NCI-H526 treated with DMSO at 0.1 percent for 48 hours (cell line): ENCODE results near the gene CTDSP2.
"Not testable (repeated sequence)": the region's sequence is repeated elsewhere in the genome, so short reads cannot be mapped to it uniquely, and the experiment has no call there.

Experiments
- DNase-seq: peaks from one replicate; lab custom pipeline; 2025; lab: John Stamatoyannopoulos, UW

The CTDSP2 gene

GRCh38 chr12:57781801-57782200 lies 64.7 kb downstream of the CTDSP2 start:
- DNase-seq: no peak

DNA sequence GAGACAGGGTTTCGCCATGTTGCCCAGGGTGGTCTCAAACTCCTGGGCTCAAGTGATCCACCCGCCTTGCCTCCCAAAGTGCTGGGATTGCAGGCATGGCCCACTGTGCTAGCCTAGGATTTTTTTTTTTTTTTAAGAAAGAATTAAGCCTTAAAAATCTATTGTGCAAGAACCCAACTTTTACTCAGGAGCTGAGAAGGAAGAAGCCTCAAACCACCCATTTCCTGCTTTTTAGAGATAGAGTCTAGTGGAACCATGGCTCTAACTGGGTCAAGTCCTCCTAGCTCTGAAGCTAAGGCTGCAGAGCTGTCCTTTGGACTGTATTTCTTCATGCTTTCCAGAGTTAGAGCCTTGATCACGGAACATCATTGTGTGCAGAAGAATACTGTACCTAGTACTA lies 65.3 kb downstream of the CTDSP2 start:
- no peak for DNase-seq

- DNase-seq: no peak
Observed at GRCh38 chr12:57780284-57780897, 66.1 kb downstream of the CTDSP2 start.

- no peak for DNase-seq
Observed at GRCh38 chr12:57779736-57780135, 66.8 kb downstream of the CTDSP2 start.

GRCh38 chr12:57777911-57778310 lies 68.6 kb downstream of the CTDSP2 start:
- DNase-seq: no peak

DNA sequence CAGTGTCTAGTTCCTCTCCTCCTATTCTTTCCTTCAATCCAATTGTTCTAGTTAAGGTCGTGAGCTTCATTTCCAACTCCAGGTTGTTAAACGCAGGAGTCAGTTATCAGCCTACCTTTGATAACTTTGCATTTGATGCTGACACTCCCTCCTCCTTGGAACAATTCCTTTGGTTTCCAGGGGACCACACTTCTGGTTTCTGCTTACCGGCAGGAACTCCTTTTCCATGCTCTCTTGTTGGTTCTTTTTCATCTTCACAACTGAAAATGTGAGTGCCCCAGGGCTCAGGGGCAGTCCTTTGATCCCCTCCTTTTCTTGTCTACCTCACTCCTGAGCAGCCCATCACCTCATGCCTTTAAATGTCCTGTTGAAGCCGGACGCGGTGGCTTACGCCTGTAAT lies 69.2 kb downstream of the CTDSP2 start:
- DNase-seq: no peak

DNA sequence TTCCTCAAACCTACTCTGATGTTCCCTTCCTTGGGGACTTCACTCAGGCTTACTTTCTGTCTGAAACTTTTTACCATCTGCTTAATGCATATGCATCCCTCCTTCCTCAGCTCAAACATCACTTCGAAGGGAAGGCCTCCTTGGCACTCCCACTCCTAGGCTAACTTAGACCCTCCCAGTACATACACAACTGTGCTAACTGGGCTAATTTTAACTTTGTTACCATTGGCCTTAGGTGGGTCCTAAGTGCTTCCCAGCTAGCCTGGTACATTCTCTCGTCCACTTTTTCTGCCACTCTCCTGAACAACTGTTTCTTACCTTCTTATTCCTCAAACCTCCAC lies 70.3 kb downstream of the CTDSP2 start:
- DNase-seq: no peak

DNA sequence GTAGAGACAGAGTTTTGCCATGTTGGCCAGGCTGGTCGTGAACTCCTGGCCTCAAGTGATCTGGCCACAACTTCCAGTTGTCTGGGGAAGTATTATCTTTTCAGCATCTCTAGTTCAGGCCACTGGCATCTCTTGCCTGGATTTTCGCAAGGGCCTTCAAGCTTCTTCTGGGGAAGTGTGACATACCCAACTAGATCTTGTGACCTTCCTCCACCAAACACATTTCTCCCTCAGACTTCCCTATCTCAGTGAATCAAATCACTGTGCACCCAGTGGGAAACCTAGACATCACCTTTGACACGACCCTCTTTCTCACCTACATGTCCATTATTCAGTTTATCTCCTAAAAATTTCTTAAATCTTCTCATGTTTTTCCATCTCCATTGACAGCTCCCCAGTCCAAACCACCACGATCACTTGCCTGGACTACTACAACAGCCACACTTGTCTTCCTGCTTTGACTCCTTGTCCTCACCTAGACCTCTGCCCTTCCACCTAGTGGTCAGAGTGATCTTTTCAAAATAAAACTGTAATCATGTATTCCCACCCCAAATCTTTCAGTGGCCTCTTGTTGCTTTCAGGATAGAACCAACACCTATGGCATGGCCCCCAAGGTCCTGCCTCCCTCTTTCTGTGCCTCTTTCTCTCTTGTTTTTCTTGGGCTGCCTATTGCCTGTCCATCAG lies 70.8 kb downstream of the CTDSP2 start:
- no peak for DNase-seq

DNA sequence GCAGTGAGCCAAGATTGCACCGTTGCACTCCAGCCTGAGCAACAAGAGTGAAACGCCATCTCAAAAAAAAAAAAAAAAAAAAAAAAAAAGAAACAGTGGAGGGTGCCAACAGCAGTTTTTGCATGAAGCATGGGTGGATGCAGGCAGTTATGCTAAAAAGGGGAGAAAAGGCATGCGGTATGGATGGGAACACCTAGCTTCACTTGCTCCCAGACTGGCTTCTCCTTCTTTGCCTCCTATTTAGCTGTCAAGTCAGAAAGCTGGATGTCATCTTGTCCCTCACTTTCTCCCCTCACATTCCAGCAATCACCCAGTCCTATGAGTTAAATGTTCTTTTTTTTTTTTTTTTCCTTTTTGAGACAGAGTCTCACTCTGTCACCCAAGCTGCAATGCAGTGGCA lies 71.5 kb downstream of the CTDSP2 start:
- no peak for DNase-seq

GRCh38 chr12:57774634-57775033 lies 71.9 kb downstream of the CTDSP2 start:
- DNase-seq: not testable (repeated sequence)

DNA sequence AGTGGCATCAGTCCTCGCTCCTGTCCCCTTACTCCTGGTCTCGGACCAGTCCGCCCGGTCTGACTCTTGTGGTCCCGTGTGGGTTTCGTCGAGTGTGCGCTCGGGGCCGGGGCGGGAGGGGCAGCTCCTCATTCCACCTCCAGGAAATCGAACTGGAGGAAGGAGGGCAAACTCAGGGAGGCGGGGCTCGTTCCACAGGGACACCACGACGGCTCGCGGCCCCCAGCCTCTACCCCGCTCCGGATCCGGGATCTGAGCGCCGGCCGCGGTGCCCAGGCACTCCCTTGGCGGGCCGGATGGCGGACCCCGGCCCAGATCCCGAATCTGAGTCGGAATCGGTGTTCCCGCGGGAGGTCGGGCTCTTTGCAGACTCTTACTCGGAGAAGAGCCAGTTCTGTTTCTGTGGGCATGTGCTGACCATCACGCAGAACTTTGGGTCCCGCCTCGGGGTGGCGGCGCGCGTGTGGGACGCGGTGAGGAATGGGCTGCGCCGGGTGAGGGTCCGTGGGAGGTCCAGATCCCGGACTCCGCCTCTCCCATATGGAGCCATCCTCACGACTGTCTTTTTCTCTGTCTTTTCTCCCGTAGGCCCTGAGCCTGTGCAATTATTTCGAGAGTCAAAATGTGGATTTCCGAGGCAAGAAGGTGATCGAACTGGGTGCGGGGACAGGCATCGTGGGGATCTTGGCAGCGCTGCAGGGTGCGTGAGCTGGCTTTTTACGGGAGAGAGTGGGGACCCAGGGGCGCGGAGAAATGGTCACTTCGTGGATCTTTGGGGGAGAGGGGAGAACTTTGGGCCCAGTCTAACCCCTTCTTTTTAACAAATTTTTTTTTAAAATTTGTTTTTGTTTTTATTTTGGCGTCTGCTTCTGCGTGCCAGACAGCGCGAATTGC lies 73.9 kb downstream of the CTDSP2 start, which contains the start of gene EEF1AKMT3:
EEF1AKMT3 (plus strand) TSS at position 186 of the 894 bp plus-strand sequence; CDS start at position 297, 111 bp downstream.
- DNase-seq: no peak

- peak; percentile 91 for DNase-seq
Observed at GRCh38 chr12:57771873-57772428, 74.6 kb downstream of the CTDSP2 start, which contains the start of gene METTL1. METTL1 (minus strand) TSS chr12:57772105; CDS start chr12:57772083, 22 bp downstream.

DNA sequence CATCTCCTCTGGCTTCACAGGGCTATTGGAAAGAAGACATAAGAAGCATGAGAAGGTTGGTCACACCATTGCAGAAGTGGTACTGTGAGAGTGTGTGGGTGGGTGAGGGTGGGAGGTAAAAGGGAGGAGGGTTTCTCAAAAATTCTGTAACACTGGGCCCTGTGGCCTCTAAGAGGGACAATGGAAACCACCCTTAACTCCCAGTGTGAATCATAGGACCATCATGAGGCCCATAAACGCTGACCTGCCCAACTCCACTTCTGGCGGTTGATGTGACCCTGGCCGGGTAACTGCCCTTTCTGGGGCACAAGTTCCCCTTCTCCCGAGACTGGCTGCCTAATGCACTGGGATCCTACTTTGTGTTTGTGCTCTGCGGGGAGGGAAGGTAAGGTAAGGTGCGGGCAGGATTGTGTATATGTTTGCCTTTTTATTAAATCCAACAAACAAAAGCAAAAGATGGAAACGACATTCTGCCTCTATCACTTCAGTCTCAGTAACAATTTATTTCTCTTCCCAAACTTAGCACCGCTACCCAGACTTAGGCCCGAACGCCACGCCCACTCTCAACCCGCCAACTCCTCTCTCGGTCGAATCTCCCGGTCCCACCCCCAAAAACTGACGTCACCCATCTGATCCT lies 75.2 kb downstream of the CTDSP2 start:
- DNase-seq: peak; percentile 88

DNA sequence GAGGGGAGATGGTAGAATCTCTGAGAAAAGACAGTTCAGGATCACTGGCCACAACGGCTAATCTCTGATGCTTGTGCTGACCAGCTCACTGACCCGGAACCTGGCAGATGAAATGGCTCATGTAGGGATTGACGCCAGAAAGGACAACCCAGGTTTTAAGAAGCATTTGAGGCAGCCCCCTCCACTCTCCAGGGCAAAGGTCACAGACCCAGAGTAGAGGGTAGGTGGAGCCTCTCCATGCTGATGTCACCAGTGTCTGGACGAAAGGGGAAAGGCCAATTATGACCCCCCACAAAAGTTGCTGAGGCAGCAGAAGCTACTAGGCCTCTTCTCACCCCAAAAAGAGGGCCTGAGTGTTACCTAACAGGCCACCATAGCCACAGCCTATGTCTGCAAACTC lies 75.8 kb downstream of the CTDSP2 start:
- DNase-seq: no peak
